Lung (tissue), 12 donors: ENCODE results near the gene ACYP2. TPM values are rescaled to one million over a fixed set of nuclear protein-coding genes. Genes with fewer than 3 reads are reported as not detected.

ENCODE experiments used
- ATAC-seq: fragments of 200-7000 bp; cut with Tn5 transposase; one replicate; pipeline ENCODE4 v1.9.1; 2020; ENCODE audit warnings: moderate number of reproducible peaks; ENCODE audit not compliant: insufficient read depth, low FRiP score
- DNase-seq, 3 donors: peaks; one replicate each; pipeline ENCODE4 v3.0.0-alpha.2; 2013 to 2017
- H3K27ac ChIP-seq, 2 donors: one replicate each; pipeline ENCODE4 v1.5.1; 2013; ENCODE audit warnings: mild to moderate bottlenecking in 2 of 2, moderate library complexity in 2 of 2, control low read depth in 1 of 2, inconsistent platforms in 1 of 2, low read depth in 1 of 2, low read length in 1 of 2
- H3K27me3 ChIP-seq, 3 donors: one replicate each; pipeline ENCODE4 v1.5.1; 2013; ENCODE audit warnings: low read length in 2 of 3; ENCODE audit not compliant: control insufficient read depth in 3 of 3, insufficient read depth in 3 of 3
- H3K36me3 ChIP-seq, 4 donors: one replicate each; pipeline ENCODE4 v1.5.1; 2013; ENCODE audit warnings: low read length in 4 of 4, mild to moderate bottlenecking in 1 of 4, moderate library complexity in 1 of 4; ENCODE audit not compliant: control insufficient read depth in 4 of 4, insufficient read depth in 4 of 4
- H3K4me1 ChIP-seq, 5 donors: one replicate each; pipeline ENCODE4 v1.5.1; 2013; ENCODE audit warnings: low read length in 5 of 5, mild to moderate bottlenecking in 2 of 5, moderate library complexity in 1 of 5; ENCODE audit not compliant: control insufficient read depth in 5 of 5, insufficient read depth in 5 of 5
- H3K4me3 ChIP-seq: one replicate; pipeline ENCODE4 v1.5.1; 2013; ENCODE audit warnings: mild to moderate bottlenecking, control low read depth, moderate library complexity
- H3K9ac ChIP-seq, 2 donors: one replicate each; pipeline ENCODE4 v1.5.1; 2013; ENCODE audit warnings: low read length in 2 of 2, control low read depth in 1 of 2; ENCODE audit not compliant: insufficient read depth in 1 of 2
- H3K9me3 ChIP-seq, 4 donors: one replicate each; pipeline ENCODE4 v1.5.1; 2013; ENCODE audit warnings: low read length in 3 of 4, mild to moderate bottlenecking in 1 of 4, moderate library complexity in 1 of 4; ENCODE audit not compliant: control insufficient read depth in 4 of 4, insufficient read depth in 3 of 4
- CTCF ChIP-seq: IDR thresholded peaks from 2 replicates; pipeline ENCODE4 v1.5.1; 2012; ENCODE audit warnings: mild to moderate bottlenecking; ENCODE audit errors: control extremely low read depth, extremely low read depth
- WGBS, 2 donors: extraction: QIAGEN DNeasy Blood & Tissue Kit; methylation state at CpG; one replicate each; pipeline ENCODE4 v1.1.7; 2013; 5-methylcytosine and 5-hydroxymethylcytosine counted together
- polyA plus RNA-seq, 2 donors: library from polyadenylated mRNA; stranded (reverse); fragments of 200-250 nt; gene quantifications; one replicate each; pipeline ENCODE4 v1.2.1, GENCODE V29; 2013
- total RNA-seq, 2 donors: library from RNA; depleted of rRNA in 1 of 2; stranded (reverse); fragments of >200 nt in 1 of 2; gene quantifications; one replicate each; pipeline ENCODE4 v1.2.1, GENCODE V29; 2014 to 2021
- donor health status: control.
- donor health status: control.
- donor health status: Bipolar disorder and iron deficiency.
- donor health status: healthy.
- donor health status: DM: yes; HTN: yes; CAD: no.

Gene ACYP2
- total and polyA plus RNA-seq, 4 donors: 13.2 to 23.7 (median 18.0) TPM

GRCh38 chr2:54149638-54150441, 34.4 kb downstream of the ACYP2 start:
- Histone ChIP-seq H3K27ac (no peak overlapping the region), H3K9me3 (peaks cover 0 to 6% (median 0%) of the 10 kb centered on the region in 4 donors), H3K4me3 (no peak overlapping the region), H3K27me3 (no peaks in the 10 kb centered on the region), H3K36me3 (peaks cover 0 to 4% (median 2%) of the 10 kb centered on the region in 4 donors), H3K9ac (no peak overlapping the region), H3K4me1 (peaks cover 0 to 8% (median 0%) of the 10 kb centered on the region in 5 donors)
- no peak for ATAC-seq
- peak in 2 of 3 donors; percentile 58 to 61 for DNase-seq
- WGBS, 2 donors: 79 to 85% methylated on average over 3 of the region's 3 CpGs
- no peak for TF ChIP-seq CTCF

GRCh38 chr2:54158311-54158710, 42.9 kb downstream of the ACYP2 start:
- Histone ChIP-seq H3K27me3 (no peaks in the 10 kb centered on the region), H3K9ac (no peak overlapping the region), H3K4me1 (peaks cover 0 to 9% (median 3%) of the 10 kb centered on the region in 5 donors), H3K4me3 (no peak overlapping the region), H3K27ac (no peak overlapping the region), H3K9me3 (peaks cover 0 to 3% (median under 1%) of the 10 kb centered on the region in 4 donors), H3K36me3 (peaks cover 0 to 4% (median 1%) of the 10 kb centered on the region in 4 donors)
- ATAC-seq (no peak), DNase-seq (no peak)
- TF ChIP-seq CTCF: no peak
- WGBS, 2 donors: 95 to 96% methylated on average over 6 of the region's 6 CpGs

- Histone ChIP-seq H3K9me3 (no peaks in the 10 kb centered on the region), H3K9ac (peak overlapping the region in 1 of 2 donors; percentile 54), H3K4me3 (no peak overlapping the region), H3K4me1 (peaks cover 0 to 9% (median 3%) of the 10 kb centered on the region in 5 donors), H3K27me3 (no peaks in the 10 kb centered on the region), H3K36me3 (no peaks in the 10 kb centered on the region), H3K27ac (no peak overlapping the region)
- 69 to 79% methylated on average over 3 of the region's 3 CpGs for WGBS, 2 donors
- TF ChIP-seq CTCF: no peak
- DNase-seq: peak in 2 of 3 donors; percentile 43 to 62
- no peak for ATAC-seq
These were observed 46.4 kb downstream of the ACYP2 start for GRCh38 chr2:54161660-54162424.
